HG03521 (cell line): ENCODE data around the gene PCGF3.
"Not testable (repeated sequence)": the region's sequence is repeated elsewhere in the genome, so short reads cannot be mapped to it uniquely, and the experiment has no call there.

Experiments
- ATAC-seq: cut with Tn5 transposase; IDR thresholded peaks from one replicate; pipeline ENCODE4 v1.9.1; 2021; ENCODE audit warnings: mild to moderate bottlenecking, moderate library complexity; ENCODE audit not compliant: unreplicated experiment

The PCGF3 gene

DNA sequence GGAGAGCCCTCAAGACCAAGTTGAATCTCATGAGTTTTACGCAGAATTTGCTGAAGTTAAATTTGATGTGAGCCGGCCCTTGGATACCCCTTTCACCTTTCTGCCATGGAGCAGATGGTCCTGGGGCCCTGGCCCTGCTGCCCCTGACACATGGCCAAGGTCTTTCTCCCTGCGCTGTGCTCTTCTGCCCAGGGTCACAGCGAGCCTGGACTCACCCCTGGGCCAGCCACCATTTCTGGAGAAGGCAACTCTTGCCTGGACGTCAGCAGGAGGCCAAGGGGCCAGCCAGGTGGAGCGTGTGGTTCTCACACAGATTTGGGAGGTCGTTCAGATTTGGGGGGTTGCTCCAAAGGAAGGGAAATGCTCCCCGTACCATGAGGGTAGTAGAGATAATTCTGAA lies 30.0 kb downstream of the PCGF3 start:
- ATAC-seq: no peak

- ATAC-seq: not testable (repeated sequence)
These were observed 30.9 kb downstream of the PCGF3 start for GRCh38 chr4:736561-736960.

DNA sequence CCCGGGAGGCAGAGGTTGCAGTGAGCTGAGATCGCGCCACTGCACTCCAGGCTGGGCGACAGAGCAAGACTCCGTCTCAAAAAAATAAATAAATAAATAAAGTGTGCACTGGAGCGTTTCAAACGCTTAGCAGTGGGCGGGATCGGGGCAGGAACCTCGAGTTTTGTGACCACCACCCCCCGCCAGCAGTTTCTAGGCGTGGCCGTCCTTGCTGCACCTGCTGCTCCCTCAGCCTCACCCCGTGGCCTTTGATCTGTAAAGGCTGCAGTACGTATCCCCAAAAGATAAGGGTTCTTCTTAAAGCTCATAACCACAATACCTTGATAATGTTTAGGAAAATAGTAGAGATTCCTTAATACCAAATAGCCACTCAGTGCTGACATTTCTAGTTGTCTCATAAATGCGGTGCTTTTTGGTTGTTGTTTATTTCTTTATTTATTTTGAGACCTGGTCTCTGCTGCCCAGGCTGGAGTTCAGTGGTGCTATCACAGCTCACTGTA lies 33.2 kb downstream of the PCGF3 start:
- no peak for ATAC-seq

DNA sequence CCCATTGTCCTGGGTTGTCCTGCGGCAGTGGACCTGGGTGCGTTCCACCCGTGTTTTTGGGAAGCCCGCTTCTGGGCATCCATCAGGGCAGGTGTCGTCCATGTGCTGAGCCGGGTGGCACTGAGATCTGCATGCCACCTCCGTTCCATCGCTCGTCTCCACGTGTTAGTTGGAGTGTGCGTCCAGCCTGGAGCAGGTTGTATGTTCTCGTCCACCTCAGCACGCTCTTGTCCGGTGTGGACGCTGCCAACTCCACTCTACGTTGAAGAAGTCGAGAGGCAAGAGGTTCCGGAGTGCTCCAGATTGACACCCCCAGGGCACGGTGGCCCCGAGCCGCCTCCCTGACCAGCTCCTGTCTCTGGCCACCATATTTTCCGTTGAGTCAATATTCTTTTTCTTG lies 33.9 kb downstream of the PCGF3 start:
- ATAC-seq: no peak

DNA sequence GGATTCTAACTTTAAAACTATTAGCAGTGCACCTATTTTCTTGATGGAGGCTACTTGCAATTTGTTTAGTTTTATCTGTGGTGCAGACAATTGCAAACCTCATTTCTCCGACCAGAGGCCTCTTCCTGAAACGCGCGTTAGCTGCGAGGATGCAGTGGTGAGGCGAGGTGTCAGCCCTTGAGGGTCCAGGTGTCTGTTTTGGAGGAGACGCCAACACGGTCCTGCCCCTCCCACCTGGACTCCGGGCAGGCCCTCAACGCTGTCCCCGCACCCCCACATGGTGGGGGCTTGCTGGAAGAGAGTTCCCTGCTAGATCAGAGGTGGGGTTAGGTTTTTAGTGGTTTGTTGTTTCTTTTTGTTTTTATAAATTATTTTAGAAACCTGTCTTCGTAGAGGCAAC lies 34.4 kb downstream of the PCGF3 start:
- no peak for ATAC-seq

DNA sequence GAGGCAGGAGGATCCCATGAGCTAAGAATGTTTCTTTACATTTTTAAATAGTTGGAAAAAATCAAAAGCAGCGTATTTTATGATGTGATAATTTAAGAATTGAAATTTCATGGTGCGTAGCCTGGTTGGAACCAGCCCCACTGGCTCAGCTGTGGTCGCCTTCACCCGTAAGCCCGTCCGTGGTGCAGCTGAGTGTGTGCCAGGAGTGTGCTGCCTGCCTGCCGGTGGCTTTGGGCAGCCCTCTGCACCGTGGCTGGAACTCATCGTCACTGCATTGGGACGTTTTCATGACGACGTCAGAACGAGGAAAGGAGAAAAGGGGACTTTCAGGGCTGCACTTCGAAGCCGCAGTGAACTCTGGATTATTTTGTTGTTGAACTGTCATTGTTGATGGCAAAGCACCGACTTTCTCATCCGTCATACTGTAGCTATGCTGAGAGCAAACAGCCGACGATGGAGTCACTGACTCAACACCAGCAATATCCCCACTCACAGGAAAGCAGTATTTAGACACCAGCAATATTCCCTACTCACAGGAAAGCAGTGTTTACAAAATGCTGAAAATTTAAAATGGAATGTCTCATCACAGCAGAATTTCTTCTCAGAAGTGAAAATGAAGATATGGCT lies 35.1 kb downstream of the PCGF3 start:
- ATAC-seq: no peak

GRCh38 chr4:742096-742741 lies 36.6 kb downstream of the PCGF3 start:
- ATAC-seq: no peak

GRCh38 chr4:742742-743311 lies 37.2 kb downstream of the PCGF3 start:
- peak; percentile 59 for ATAC-seq

GRCh38 chr4:743463-744211 lies 38.0 kb downstream of the PCGF3 start:
- ATAC-seq: no peak

- no peak for ATAC-seq
These were observed 38.7 kb downstream of the PCGF3 start for GRCh38 chr4:744212-744841.

- no peak for ATAC-seq
These were observed 42.0 kb downstream of the PCGF3 start for GRCh38 chr4:747546-748170.

- no peak for ATAC-seq
These were observed 42.8 kb downstream of the PCGF3 start for GRCh38 chr4:748461-748860.

GRCh38 chr4:749698-750666 lies 44.4 kb downstream of the PCGF3 start:
- ATAC-seq: no peak

GRCh38 chr4:751676-752075 lies 46.0 kb downstream of the PCGF3 start:
- no peak for ATAC-seq

- ATAC-seq: no peak
These were observed 46.7 kb downstream of the PCGF3 start for GRCh38 chr4:752196-752861.

DNA sequence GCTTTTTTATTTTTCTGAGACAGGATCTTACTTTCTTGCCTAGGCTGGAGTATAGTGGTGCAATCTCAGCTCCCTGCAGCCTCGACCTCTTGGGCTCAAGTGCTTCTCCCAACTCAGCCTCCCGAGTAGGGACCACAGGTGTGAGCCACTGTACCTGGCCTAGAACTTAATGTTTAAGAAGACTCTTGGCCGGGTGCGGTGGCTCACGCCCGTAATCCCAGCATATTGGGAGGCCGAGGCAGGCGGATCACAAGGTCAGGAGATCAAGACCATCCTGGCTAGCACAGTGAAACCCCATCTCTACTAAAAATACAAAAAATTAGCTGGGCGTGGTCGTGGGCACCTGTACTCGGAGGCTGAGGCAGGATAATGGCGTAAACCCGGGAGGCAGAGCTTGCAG lies 47.6 kb downstream of the PCGF3 start:
- not testable (repeated sequence) for ATAC-seq

- no peak for ATAC-seq
These were observed 48.8 kb downstream of the PCGF3 start for GRCh38 chr4:754221-755120.

- ATAC-seq: no peak
These were observed 51.5 kb downstream of the PCGF3 start for GRCh38 chr4:757111-757510.
